NCI-H2196 (cell line): ENCODE data around the gene FABP3.

Experiments used
- DNase-seq: peaks from one replicate; lab custom pipeline; 2025; ENCODE audit not compliant: unreplicated experiment; lab: John Stamatoyannopoulos, UW

Gene FABP3

GRCh38 chr1:31318146-31318545, 54.7 kb downstream of the FABP3 start:
- no peak for DNase-seq

- no peak for DNase-seq
Measured at GRCh38 chr1:31315902-31316301, 57.0 kb downstream of the FABP3 start.
